Activated CD4-positive, alpha-beta T cell treated with anti-CD3 and anti-CD28 coated beads, Interleukin-2, amount 50 U/mL, for 16 hours (primary cell): ENCODE results near the gene FXYD5.

Experiments
- DNase-seq: peaks from one replicate; pipeline ENCODE4 v3.0.0-alpha.2; 2020

Gene FXYD5

GRCh38 chr19:35157431-35157830, 2.9 kb downstream of the FXYD5 start:
- no peak for DNase-seq

GRCh38 chr19:35159606-35160005, 5.1 kb downstream of the FXYD5 start:
- DNase-seq: no peak

DNA sequence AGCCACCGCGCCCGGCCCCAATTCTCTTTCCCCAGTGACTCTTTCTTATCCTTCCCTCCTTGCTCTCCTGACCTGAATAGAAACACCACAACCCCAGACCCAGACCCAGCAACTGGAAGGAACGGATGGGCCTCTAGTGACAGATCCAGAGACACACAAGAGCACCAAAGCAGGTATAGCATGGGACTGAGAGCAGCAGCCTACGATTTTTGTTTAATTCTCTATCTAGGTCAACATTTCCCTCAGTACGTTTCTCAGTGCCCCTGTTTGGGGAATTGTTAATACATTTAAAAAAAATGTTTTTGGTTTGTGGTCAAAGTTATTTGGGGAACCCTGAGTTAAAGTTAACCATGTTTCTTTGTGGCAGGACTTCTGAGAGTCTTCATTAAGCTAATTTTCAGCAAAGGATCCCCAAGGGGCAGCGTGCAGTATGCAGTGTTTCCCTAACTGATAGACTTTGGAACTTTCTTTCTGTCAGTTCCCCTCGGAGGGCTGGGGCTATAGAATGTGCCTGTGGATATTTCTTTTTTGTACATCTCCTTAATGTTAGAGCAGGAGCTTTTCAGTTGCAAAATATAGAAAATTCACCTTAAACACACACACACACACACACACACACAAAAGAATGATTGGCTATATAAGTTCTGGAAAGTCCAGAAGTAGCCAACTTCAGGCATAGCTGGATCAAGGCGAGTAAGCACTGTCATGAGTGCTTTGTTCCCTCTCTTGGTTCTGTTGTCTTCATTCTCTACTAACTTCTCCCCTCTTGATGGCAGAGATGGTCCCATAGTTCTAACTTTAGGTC, 6.3 kb downstream of the FXYD5 start:
- DNase-seq: no peak

DNA sequence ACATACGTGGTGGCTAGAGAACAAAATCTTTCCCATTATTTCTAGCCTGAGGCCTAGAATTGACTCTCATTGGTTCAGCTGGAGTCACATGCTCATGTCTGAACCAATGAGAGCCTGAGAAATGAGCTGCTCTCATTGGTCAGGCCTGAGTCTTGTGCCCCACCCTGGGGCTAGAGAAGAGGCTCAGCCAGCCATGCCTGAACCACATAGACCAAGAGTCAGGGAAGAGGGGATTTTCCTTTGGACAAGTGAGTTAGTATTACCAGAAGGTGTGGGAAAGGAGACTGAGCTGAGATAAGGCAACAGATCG, 6.9 kb downstream of the FXYD5 start:
- no peak for DNase-seq

DNA sequence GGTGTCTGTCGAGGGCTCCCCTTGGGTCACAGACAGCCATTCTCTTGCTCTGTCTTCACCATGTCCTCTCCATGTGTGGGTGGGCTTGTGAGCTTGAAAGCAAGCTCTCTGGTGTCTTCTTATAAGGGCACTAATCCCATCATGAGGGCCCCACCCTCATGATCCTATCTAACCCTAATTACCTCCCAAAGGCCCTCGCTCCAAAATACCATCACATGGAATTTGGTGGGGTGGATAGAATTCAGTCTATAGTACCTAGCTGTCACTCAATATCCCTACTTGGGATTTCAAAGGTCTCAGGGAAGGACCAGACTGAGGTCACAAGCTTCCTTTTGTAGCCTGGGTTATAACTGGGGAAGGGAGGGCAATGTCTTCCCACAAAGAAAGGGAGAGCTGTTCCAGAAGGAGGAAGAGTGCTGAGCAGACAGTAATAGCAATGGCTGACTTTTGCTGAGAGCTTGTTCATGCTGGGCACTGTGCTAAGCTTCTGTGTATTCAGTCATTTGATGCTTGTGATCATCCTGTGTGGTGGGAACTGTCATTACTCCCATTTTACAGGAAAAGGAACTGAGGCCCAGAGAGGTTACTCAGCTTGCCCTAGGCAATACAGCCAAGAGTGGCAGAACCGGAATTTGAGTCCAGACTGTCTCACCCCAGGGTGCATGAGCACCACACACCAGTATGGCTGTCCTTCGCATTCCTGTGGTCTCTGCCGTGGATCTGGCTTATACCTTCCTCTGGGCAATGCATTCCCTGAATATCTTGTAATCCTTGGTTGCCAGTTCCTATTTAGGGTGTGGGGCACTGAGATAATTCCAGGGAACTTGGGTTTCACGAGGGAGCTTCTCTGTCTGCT, 8.2 kb downstream of the FXYD5 start:
- DNase-seq: no peak

DNA sequence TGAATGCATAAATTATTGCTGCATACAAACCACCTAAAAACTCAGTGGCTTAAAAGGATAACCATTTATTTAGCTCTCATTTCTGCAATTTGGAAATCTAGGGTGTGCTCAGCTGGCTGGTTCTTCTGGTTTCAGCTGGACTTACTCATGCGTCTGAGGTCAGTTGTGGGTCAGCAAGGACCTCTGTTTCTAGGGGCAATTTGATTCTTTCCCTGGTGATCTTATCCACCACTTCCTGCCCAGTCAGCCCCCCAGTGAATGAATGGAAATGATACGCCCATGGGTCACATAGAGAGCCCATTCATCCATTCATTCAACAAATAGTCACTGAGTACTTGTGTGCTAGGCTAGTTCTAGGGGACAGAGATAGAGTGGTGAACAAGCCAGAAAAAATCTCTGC, 9.9 kb downstream of the FXYD5 start:
- no peak for DNase-seq

- no peak for DNase-seq
These were observed 10.9 kb downstream of the FXYD5 start for GRCh38 chr19:35165200-35166058.

GRCh38 chr19:35166100-35167063, 11.8 kb downstream of the FXYD5 start:
- no peak for DNase-seq

DNA sequence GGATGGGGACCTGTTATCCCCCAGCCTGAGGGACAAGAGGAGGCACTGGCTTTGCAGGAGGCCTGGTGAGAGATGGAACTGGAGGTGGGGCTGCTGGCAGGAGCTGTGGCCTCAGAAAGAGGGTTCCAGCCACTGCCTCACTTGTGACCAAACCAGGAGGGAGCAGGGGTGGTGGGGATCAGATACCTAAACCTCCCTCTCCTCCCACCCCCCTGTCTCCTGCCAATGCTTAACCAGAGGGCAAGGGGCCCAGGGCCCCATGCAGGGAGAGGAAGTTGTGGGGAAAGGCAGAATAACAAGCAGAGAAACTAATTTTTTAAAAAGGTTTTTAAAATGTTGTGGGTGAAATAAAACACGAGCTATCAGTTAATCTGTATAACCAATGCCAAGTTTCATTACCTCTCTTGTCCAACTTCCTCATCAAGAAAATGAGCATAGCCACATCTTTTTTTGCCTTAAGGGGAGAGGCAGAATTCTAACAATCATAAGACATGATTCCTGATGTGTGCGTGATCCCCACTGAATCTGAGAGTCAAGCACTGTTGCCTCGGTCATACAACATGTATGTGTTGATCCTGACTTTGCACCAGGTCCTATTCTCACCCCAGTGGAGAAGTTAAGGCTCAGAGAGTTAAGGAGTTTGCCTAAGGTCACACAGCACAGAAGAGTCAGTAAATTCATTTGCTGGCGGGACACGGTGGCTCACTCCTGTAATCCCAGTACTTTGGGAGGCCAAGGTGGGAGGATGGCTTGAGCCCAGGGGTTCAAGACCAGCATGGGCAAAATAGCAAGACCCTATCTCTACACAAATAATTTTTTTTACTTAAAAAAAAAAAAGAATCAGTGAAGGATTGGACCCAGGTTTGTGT, 12.9 kb downstream of the FXYD5 start:
- no peak for DNase-seq

- DNase-seq: no peak
These were observed 13.7 kb downstream of the FXYD5 start for GRCh38 chr19:35168196-35168595.

DNA sequence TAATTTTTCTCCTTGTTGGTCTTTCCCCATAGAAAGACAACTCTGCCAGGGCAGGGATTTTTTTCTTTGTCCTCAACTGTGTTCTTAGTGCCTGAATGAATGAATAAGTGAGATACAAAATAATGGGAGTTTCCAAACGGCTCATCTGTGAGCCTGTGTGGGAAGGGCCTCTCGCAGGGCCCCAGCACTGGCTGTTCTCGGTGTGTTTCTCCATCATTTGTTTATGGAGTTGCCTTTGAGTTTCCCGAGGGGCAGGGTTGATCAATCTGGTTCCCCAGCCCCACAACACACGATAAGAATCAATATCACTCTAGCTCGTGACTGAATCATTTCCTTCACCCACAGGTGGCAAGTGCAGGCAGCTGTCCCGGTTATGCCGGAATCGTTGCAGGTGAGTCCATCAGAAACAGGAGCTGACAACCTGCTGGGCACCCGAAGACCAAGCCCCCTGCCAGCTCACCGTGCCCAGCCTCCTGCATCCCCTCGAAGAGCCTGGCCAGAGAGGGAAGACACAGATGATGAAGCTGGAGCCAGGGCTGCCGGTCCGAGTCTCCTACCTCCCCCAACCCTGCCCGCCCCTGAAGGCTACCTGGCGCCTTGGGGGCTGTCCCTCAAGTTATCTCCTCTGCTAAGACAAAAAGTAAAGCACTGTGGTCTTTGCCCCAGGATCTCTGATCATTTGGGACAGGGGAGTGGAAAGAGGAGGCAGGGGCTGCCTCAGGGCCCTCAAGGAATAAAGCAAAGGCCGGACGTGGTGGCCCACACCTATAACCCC, 14.9 kb downstream of the FXYD5 start:
- DNase-seq: no peak

DNA sequence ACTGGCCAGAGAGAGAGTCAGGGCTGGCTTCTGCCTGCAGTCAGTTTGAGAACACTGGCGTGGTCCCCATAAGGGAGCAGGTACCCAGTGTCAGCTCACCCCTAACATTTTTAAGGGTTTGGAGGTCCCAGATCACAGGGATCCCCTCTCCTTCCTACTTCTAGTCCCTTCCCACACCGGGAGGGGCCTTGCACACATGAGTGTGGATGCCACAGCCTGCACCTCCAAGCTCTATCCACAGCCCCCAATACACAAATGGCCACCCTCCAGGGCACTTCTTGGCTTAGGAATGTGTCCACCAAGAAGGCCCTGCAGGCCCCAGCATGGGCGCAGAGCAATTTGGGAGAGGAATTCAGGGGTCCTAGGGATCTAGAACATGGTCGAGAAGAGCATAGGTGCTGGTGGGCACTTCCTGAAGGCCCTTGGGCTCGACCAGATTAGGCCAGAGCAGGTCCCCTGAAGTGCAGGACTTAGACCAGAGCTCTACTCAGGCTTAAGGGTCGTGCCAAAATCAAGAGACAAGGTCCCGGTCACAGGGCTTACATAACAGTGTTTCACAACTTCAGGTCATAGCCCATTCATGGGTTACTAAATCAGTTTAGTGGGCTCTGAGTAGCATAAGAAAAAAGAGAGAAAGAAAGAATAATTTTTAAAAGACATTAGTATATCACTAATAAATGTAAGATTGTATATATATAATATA, 16.0 kb downstream of the FXYD5 start:
- DNase-seq: no peak

DNA sequence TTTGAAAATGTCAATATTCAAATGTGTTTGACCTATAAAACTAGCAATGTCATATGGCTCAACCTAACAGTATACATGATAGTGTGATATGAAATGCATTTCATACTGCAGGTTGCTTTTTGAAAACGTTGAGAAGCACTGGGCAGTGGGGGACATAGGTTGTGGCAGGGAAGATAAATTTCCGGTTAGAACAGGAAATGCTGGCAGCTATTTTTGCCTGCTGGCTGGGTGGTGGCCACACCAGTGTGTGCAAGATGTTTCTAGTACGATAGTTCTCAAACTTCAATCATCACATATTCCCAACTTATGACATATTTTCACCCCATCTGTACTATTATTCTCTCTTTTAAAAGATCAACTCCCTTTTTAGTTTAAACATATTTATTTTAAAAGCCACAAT, 17.2 kb downstream of the FXYD5 start:
- DNase-seq: no peak

GRCh38 chr19:35174226-35174625, 19.7 kb downstream of the FXYD5 start:
- no peak for DNase-seq

- no peak for DNase-seq
These were observed 21.6 kb downstream of the FXYD5 start for GRCh38 chr19:35176181-35176570.

GRCh38 chr19:35177377-35178274, 23.1 kb downstream of the FXYD5 start:
- DNase-seq: no peak

- no peak for DNase-seq
These were observed 24.2 kb downstream of the FXYD5 start for GRCh38 chr19:35178701-35179100.

DNA sequence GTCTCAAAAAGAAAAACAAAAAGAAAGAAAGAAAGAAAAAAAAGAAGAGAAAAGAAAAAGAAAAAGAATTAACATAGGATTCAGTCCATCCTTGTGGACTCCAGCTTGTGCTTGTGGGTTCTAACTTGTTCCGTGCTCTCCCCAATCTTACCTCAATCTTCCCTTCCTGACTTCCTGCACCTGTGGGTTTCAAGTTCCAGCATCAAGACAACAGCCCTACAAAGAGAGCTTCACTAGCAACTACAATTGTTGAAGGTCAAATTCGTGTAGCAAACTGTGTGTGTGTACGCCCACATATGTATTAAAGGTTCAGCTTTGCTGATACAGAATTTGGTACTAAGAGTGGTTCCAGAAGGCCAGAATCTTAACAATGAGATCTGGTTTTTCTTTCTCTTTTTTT, 25.3 kb downstream of the FXYD5 start:
- no peak for DNase-seq

DNA sequence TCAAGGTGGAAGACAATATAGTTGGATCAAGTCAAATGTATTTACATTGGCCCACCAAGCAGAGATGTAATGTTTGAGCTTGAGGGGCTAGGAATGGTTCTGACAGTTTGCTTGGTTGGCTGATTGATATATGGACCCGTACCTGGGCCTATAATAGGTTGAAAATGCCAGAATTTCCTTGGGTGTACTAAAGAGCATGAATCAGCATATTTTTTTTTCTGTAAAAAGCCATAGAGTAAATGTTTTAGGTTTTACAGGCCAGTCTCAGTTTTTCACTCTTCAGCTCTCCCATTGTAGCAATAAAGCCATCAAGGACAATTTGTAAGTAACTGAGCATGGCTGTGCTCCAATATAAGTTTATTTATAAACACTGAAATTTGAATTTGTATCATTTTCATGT, 26.9 kb downstream of the FXYD5 start:
- DNase-seq: no peak
